NCI-H1694 treated with DMSO at 0.1 percent for 48 hours (cell line): ENCODE measurements around the gene MUC20.
"Not testable (repeated sequence)": the region's sequence is repeated elsewhere in the genome, so short reads cannot be mapped to it uniquely, and the experiment has no call there.

ENCODE experiments used
- DNase-seq: peaks from one replicate; lab custom pipeline; 2025; lab: John Stamatoyannopoulos, UW

The MUC20 gene

GRCh38 chr3:195720831-195721506 lies at the start of gene MUC20:
TSS of gene MUC20 (plus strand) at chr3:195720978. CDS start at chr3:195721008, 30 bp downstream.
- DNase-seq: not testable (repeated sequence)

GRCh38 chr3:195671283-195671682 lies 49.5 kb upstream of the MUC20 start:
- not testable (repeated sequence) for DNase-seq

- DNase-seq: not testable (repeated sequence)
Measured at GRCh38 chr3:195673711-195674110, 47.1 kb upstream of the MUC20 start.

- DNase-seq: not testable (repeated sequence)
Measured at GRCh38 chr3:195678391-195679015, 42.3 kb upstream of the MUC20 start.

- DNase-seq: not testable (repeated sequence)
Measured at GRCh38 chr3:195680690-195681089, 40.1 kb upstream of the MUC20 start.

GRCh38 chr3:195681458-195682103 lies 39.2 kb upstream of the MUC20 start:
- DNase-seq: not testable (repeated sequence)

- not testable (repeated sequence) for DNase-seq
Measured at GRCh38 chr3:195682104-195682742, 38.6 kb upstream of the MUC20 start.

GRCh38 chr3:195683722-195684526 lies 36.9 kb upstream of the MUC20 start:
- DNase-seq: not testable (repeated sequence)

GRCh38 chr3:195684527-195685257 lies 36.1 kb upstream of the MUC20 start:
- not testable (repeated sequence) for DNase-seq

- not testable (repeated sequence) for DNase-seq
Measured at GRCh38 chr3:195686537-195687208, 34.1 kb upstream of the MUC20 start.

- not testable (repeated sequence) for DNase-seq
Measured at GRCh38 chr3:195687209-195687760, 33.5 kb upstream of the MUC20 start.

- DNase-seq: not testable (repeated sequence)
Measured at GRCh38 chr3:195688471-195689183, 32.2 kb upstream of the MUC20 start.

GRCh38 chr3:195689184-195690070 lies 31.4 kb upstream of the MUC20 start:
- not testable (repeated sequence) for DNase-seq

GRCh38 chr3:195690951-195691350 lies 29.8 kb upstream of the MUC20 start:
- no peak for DNase-seq

- not testable (repeated sequence) for DNase-seq
Measured at GRCh38 chr3:195691596-195692353, 29.0 kb upstream of the MUC20 start.

- DNase-seq: no peak
Measured at GRCh38 chr3:195692354-195692685, 28.5 kb upstream of the MUC20 start.

- DNase-seq: no peak
Measured at GRCh38 chr3:195692781-195693427, 27.9 kb upstream of the MUC20 start.
